ENCODE data around the gene GRK1. TPM values are rescaled to one million over a fixed set of nuclear protein-coding genes. Genes with fewer than 3 reads are reported as not detected.

GRK1 gene
- total and polyA plus RNA-seq, 2 experiments from 2014 or later: 0.17 TPM; not detected in 1

DNA sequence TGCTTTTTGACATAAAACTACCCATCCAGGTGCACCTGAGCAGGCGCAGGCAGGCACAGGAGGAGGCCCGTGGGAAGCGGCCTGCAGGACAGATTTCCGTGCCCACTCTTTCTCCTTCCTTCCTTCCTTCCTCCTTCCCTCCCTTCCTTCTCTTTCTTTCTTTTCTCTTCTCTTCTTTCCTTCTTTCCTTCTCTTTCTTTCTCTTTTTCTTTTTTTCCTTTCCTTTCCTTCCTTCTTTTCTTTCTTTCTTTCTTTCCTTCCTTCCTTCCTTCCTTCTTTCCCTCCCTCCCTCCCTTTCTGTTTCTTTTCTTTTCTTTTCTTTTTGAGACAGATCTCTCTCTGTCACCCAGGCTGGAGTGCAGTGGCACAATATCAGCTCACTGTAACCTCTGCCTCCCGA lies 70.8 kb downstream of the GRK1 start:
- H3K79me2 ChIP-seq: no peaks in the 10 kb centered on the region
- H3K4me1 ChIP-seq (ENCODE audit: insufficient read depth): peaks cover 16% of the 10 kb centered on the region
- WGBS (ENCODE audit: low lambda C conversion rate, missing lambda C conversion rate): 92% methylated on average over 5 of the region's 5 CpGs
- no peak overlapping the region for H3K4me2 ChIP-seq
- no peaks in the 10 kb centered on the region for H3K36me3 ChIP-seq (replicated peaks; ENCODE audit: insufficient read depth, low read depth)
- H3K9me2 ChIP-seq (replicated peaks; ENCODE audit: insufficient read depth): no peaks in the 10 kb centered on the region
- DNase-seq (ENCODE audit: low spot score): no peak
- H3K9me3 ChIP-seq (ENCODE audit: low read depth): no peaks in the 10 kb centered on the region
- no peak overlapping the region for H2AFZ ChIP-seq
- no peaks in the 10 kb centered on the region for H4K20me1 ChIP-seq (ENCODE audit: insufficient read depth, poor library complexity, severe bottlenecking)
- no peak for TF ChIP-seq EZH2 (IDR thresholded peaks at IDR 0.05; ENCODE audit: borderline replicate concordance)
- TF ChIP-seq EZH2phosphoT487 (IDR thresholded peaks at IDR 0.05; ENCODE audit: low read depth, severe bottlenecking, unreplicated experiment): no peak
- TF ChIP-seq, protein P1, sequence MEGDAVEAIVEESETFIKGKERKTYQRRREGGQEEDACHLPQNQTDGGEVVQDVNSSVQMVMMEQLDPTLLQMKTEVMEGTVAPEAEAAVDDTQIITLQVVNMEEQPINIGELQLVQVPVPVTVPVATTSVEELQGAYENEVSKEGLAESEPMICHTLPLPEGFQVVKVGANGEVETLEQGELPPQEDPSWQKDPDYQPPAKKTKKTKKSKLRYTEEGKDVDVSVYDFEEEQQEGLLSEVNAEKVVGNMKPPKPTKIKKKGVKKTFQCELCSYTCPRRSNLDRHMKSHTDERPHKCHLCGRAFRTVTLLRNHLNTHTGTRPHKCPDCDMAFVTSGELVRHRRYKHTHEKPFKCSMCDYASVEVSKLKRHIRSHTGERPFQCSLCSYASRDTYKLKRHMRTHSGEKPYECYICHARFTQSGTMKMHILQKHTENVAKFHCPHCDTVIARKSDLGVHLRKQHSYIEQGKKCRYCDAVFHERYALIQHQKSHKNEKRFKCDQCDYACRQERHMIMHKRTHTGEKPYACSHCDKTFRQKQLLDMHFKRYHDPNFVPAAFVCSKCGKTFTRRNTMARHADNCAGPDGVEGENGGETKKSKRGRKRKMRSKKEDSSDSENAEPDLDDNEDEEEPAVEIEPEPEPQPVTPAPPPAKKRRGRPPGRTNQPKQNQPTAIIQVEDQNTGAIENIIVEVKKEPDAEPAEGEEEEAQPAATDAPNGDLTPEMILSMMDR (IDR thresholded peaks at IDR 0.05; ENCODE audit: poor library complexity): no peak
- no peak overlapping the region for H3K27ac ChIP-seq
- no peaks in the 10 kb centered on the region for H3K27me3 ChIP-seq
- H3K4me3 ChIP-seq: no peak overlapping the region

DNA sequence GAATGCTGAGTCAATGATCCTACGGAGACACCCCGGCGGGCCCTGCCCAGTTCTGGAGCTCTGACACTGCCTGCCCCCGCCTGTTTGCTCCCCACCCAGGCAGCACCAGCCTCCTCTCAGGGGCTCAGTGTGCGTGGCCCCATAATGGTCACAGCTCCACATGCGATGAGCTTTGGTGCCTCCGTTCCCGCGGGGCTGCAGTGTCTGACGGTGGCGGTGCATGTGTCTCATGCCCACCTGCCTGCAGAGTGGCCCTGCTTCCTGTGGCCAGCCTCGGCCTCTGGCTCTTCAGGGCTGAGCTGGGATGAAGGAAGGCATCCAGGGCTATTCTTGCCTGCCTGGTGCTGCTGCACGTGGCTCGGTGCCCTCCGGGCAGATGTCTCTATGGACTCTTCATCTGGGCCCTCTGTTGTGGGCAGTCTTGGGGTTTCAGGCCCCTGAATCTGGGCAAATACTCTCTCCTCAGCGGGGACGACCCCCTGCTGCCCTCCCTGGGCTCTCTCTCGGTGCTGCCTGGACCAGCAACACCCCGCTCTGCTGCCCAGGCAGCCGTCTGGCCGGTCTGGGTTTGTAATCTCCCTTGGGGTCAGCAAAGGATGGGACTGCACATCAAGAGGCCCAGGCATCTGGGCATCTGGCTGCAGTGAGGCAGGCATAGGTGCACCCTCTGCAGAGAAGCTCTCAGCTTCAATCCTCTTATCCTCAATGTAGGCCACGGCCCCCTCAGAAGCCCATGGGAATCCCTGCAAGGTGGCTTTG lies 72.7 kb downstream of the GRK1 start:
- 84% methylated on average over 22 of the region's 22 CpGs for WGBS (ENCODE audit: low lambda C conversion rate, missing lambda C conversion rate)
- Histone ChIP-seq H3K4me1 (ENCODE audit: insufficient read depth) (peaks cover 17% of the 10 kb centered on the region), H3K79me2 (no peaks in the 10 kb centered on the region), H3K9me2 (replicated peaks; ENCODE audit: insufficient read depth) (no peaks in the 10 kb centered on the region), H3K4me2 (no peak overlapping the region), H3K4me3 (no peak overlapping the region), H4K20me1 (ENCODE audit: insufficient read depth, poor library complexity, severe bottlenecking) (no peaks in the 10 kb centered on the region), H2AFZ (no peak overlapping the region), H3K27me3 (no peaks in the 10 kb centered on the region), H3K36me3 (replicated peaks; ENCODE audit: insufficient read depth, low read depth) (no peaks in the 10 kb centered on the region), H3K9me3 (ENCODE audit: low read depth) (no peaks in the 10 kb centered on the region), H3K27ac (no peak overlapping the region)
- TF ChIP-seq EZH2phosphoT487 (IDR thresholded peaks at IDR 0.05; ENCODE audit: low read depth, severe bottlenecking, unreplicated experiment) (no peak), EZH2 (IDR thresholded peaks at IDR 0.05; ENCODE audit: borderline replicate concordance) (no peak)
- TF ChIP-seq, protein P1 (IDR thresholded peaks at IDR 0.05; ENCODE audit: poor library complexity): no peak
- DNase-seq (ENCODE audit: low spot score): no peak

DNA sequence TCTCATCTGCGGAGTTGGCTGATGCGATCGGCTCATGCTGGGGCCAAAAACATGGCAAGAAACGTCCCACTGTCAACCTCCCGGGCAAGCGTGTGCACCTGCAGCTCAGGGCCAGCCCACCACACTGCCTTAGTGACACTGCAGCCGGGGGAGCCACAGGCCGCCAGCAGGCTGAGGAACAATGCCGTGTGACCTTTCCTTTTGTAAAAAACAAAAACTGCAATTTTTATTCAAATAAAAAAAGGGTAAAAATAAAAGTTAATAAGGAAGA lies 73.2 kb downstream of the GRK1 start:
- no peaks in the 10 kb centered on the region for H3K79me2 ChIP-seq
- 94% methylated on average over 9 of the region's 9 CpGs for WGBS (ENCODE audit: low lambda C conversion rate, missing lambda C conversion rate)
- peaks cover 17% of the 10 kb centered on the region for H3K4me1 ChIP-seq (ENCODE audit: insufficient read depth)
- H4K20me1 ChIP-seq (ENCODE audit: insufficient read depth, poor library complexity, severe bottlenecking): no peaks in the 10 kb centered on the region
- no peak overlapping the region for H2AFZ ChIP-seq
- H3K4me3 ChIP-seq: no peak overlapping the region
- no peaks in the 10 kb centered on the region for H3K27me3 ChIP-seq
- no peaks in the 10 kb centered on the region for H3K9me3 ChIP-seq (ENCODE audit: low read depth)
- H3K36me3 ChIP-seq (replicated peaks; ENCODE audit: insufficient read depth, low read depth): no peaks in the 10 kb centered on the region
- H3K4me2 ChIP-seq: no peak overlapping the region
- no peak for DNase-seq (ENCODE audit: low spot score)
- no peak overlapping the region for H3K27ac ChIP-seq
- no peak for TF ChIP-seq EZH2 (IDR thresholded peaks at IDR 0.05; ENCODE audit: borderline replicate concordance)
- TF ChIP-seq, protein P1 (IDR thresholded peaks at IDR 0.05; ENCODE audit: poor library complexity): no peak
- TF ChIP-seq EZH2phosphoT487 (IDR thresholded peaks at IDR 0.05; ENCODE audit: low read depth, severe bottlenecking, unreplicated experiment): no peak
- no peaks in the 10 kb centered on the region for H3K9me2 ChIP-seq (replicated peaks; ENCODE audit: insufficient read depth)

Data from hepatocyte (in vitro differentiated cells).